Retina (tissue), 1 donor: ENCODE data around the gene ADAM29.
"Not testable (repeated sequence)": the region's sequence is repeated elsewhere in the genome, so short reads cannot be mapped to it uniquely, and the experiment has no call there.

ENCODE experiments used
- DNase-seq: peaks from one replicate; pipeline ENCODE4 v3.0.0-alpha.2; 2016

The ADAM29 gene

GRCh38 chr4:174972911-174973310 is 54.8 kb downstream of the ADAM29 start:
- no peak for DNase-seq

- DNase-seq: no peak
These were observed 55.2 kb downstream of the ADAM29 start for GRCh38 chr4:174973336-174973735.

- no peak for DNase-seq
These were observed 65.1 kb downstream of the ADAM29 start for GRCh38 chr4:174983128-174983750.

- DNase-seq: not testable (repeated sequence)
These were observed 65.7 kb downstream of the ADAM29 start for GRCh38 chr4:174983870-174984269.

GRCh38 chr4:174989791-174990190 is 71.6 kb downstream of the ADAM29 start:
- DNase-seq: no peak

- DNase-seq: no peak
These were observed 75.8 kb downstream of the ADAM29 start for GRCh38 chr4:174993916-174994315.

- no peak for DNase-seq
These were observed 77.9 kb downstream of the ADAM29 start for GRCh38 chr4:174996079-174996478.

- no peak for DNase-seq
These were observed 81.2 kb downstream of the ADAM29 start for GRCh38 chr4:174999407-174999806.

GRCh38 chr4:175017751-175018150 is 99.6 kb downstream of the ADAM29 start:
- no peak for DNase-seq

GRCh38 chr4:175019447-175019846 is 101.3 kb downstream of the ADAM29 start:
- DNase-seq: not testable (repeated sequence)
